SJCRH30 (cell line): Measurements from ENCODE around the gene DSEL. TPM values are rescaled to one million over a fixed set of nuclear protein-coding genes. Genes with fewer than 3 reads are reported as not detected.

Experiments used
- DNase-seq, 2 experiments: peaks; one replicate each; pipeline ENCODE4 v3.0.0-alpha.2; 2015 to 2020
- H3K27ac ChIP-seq: fragments of 250-450 bp; sonication (Bioruptor Pico); 2 replicates; pipeline ENCODE4 v1.5.1; 2020; ENCODE audit warnings: mild to moderate bottlenecking, moderate library complexity
- H3K27me3 ChIP-seq: fragments of 250-450 bp; sonication (Bioruptor Pico); 2 replicates; pipeline ENCODE4 v1.5.1; 2020; ENCODE audit warnings: mild to moderate bottlenecking, moderate library complexity
- H3K36me3 ChIP-seq: fragments of 250-450 bp; sonication (Bioruptor Pico); 2 replicates; pipeline ENCODE4 v1.5.1; 2020; ENCODE audit warnings: mild to moderate bottlenecking, moderate library complexity
- H3K4me1 ChIP-seq: fragments of 250-450 bp; sonication (Bioruptor Pico); 2 replicates; pipeline ENCODE4 v1.5.1; 2020; ENCODE audit warnings: mild to moderate bottlenecking, moderate library complexity
- H3K4me3 ChIP-seq: fragments of 250-450 bp; sonication (Bioruptor Pico); 2 replicates; pipeline ENCODE4 v1.5.1; 2020; ENCODE audit warnings: mild to moderate bottlenecking, moderate library complexity
- H3K9me3 ChIP-seq: fragments of 250-450 bp; sonication (Bioruptor Pico); replicated peaks from 2 replicates; pipeline ENCODE4 v1.5.1; 2020; ENCODE audit warnings: mild to moderate bottlenecking, moderate library complexity
- total RNA-seq: library from RNA; depleted of rRNA; stranded (reverse); fragments of >200 nt; shearing (Covaris generic); gene quantifications from 2 replicates; pipeline ENCODE4 v1.2.3, GENCODE V29; 2014

DSEL gene
- total RNA-seq, 1 experiment from 2014 or later = 24.6 TPM

DNA sequence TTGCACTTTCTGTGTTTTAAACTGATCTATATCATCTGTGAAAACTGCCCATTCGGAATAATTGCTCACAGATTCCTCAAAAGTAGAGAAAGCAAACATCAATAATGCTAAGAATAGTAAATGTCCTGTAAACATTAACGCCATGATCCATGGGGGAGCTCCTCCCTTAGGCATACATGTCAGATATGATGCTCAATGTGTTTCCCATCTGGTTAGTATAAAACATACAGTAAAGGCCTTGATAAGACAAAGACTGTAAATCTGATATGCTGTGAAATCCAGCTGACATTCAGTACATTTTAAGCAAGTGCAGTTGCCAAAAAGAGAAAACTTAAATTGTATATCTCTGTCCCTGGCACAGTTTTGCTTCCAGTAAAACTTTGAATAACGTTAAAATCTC is 2.1 kb downstream of the DSEL start:
- peaks cover 7% of the 10 kb centered on the region; the same call in 1 of the 2 replicates for H3K4me1 ChIP-seq
- H3K9me3 ChIP-seq = no peaks in the 10 kb centered on the region
- H3K27ac ChIP-seq = no peak overlapping the region
- no peak for DNase-seq
- H3K4me3 ChIP-seq = peak overlapping the region; percentile 91
- peaks cover 28% of the 10 kb centered on the region for H3K36me3 ChIP-seq
- no peaks in the 10 kb centered on the region for H3K27me3 ChIP-seq

DNA sequence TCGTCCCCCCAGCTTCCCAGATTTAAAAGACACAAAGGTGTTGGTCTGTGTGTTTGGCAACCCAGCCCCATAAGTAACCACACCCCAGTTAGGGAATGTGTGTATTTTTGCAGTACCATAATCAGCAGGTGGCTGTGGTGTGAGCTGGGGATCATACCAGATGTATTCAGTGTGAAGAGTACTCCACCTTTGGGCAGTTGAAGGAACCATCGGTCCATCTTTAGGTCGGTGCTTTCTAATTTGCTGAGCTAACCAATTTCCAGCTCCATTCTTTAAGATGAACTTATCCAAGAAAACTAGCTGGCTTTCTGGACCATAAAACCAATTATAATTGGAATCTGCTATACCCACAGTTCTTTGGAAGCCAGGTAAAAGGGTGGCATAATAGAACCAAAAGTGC is 3.2 kb downstream of the DSEL start:
- Histone ChIP-seq H3K27ac (no peak overlapping the region), H3K27me3 (no peaks in the 10 kb centered on the region), H3K4me3 (no peak overlapping the region), H3K9me3 (no peaks in the 10 kb centered on the region), H3K4me1 (0 out of 2 replicates have a peak, but pooled peaks cover 3% of the 10 kb centered on the region), H3K36me3 (peaks cover 33% of the 10 kb centered on the region)
- DNase-seq = no peak

DNA sequence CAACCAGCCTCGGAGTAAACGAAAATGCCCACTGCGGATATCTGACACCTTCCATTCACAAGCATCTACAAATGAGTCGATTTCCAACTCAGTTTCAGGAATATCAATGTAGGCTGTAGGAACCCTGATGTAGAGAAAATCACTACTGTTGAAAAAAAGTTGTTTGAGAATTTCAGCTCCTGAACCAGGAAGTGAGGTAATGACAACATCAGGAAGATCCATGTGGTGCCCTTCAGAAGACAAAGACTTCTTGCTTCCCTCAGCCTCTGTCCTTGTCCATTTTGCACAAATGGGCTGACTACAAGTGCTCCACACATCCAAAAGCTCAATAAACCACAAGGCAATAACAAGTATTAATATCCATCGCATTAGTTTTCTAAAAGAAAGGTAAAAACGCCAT is 4.7 kb downstream of the DSEL start:
- no peak overlapping the region for H3K27ac ChIP-seq
- peaks cover 33% of the 10 kb centered on the region for H3K36me3 ChIP-seq
- no peak for DNase-seq
- H3K4me3 ChIP-seq = no peak overlapping the region
- H3K9me3 ChIP-seq = no peaks in the 10 kb centered on the region
- H3K27me3 ChIP-seq = no peaks in the 10 kb centered on the region
- H3K4me1 ChIP-seq = no peaks in the 10 kb centered on the region

DNA sequence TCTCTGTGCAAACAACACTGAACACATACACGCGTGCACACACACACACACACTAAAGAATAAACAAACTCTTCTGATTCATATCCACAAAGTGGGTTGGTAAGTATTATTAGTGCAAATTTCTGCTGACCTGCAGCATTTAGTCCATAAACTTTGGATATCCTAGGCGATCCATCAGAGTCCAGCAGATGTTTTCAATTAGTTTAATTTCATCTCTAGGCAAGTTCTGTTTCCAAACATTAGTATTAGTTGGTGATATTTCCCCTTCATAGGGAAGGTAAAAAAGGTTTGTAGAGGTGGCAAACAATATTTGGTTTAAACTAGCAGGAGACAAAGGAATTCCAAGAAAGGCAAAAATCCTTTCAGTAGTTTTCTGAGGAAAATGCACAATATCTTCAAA is 5.7 kb downstream of the DSEL start:
- Histone ChIP-seq H3K27me3 (no peaks in the 10 kb centered on the region), H3K4me1 (no peaks in the 10 kb centered on the region), H3K27ac (no peak overlapping the region), H3K4me3 (no peak overlapping the region), H3K36me3 (peaks cover 33% of the 10 kb centered on the region), H3K9me3 (no peaks in the 10 kb centered on the region)
- no peak for DNase-seq

DNA sequence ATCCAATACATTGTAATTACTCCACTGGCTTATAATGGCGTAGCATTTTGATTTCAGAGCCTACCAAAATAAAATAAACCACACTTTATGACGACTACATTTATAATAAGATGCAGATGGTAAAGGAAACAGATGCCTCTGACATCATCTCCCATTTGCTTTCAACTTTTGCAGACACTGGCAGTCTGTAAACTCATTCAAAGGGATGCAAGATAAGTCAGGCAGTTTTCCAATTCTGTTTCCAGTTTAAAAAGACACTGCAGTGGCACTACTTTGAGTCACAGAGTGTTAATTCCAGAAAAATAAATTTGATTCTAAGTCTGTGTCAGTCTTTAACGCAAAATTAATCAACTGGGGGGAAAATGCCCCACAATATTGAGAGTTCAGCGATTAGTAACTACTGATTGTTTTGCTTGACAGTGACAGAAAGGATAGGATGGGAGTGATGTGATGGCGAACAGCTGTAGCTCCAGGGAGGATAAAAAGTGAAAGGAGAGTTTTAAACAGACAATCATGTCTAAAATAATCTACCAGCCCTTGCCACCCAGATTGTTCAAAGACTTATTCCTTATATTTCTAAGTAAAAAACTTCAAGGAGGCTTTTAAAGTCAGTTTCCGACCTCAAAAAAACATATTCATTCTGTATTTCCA is 6.7 kb downstream of the DSEL start:
- Histone ChIP-seq H3K9me3 (no peaks in the 10 kb centered on the region), H3K27me3 (no peaks in the 10 kb centered on the region), H3K27ac (no peak overlapping the region), H3K4me3 (no peak overlapping the region), H3K36me3 (peaks cover 33% of the 10 kb centered on the region), H3K4me1 (no peaks in the 10 kb centered on the region)
- no peak for DNase-seq

DNA sequence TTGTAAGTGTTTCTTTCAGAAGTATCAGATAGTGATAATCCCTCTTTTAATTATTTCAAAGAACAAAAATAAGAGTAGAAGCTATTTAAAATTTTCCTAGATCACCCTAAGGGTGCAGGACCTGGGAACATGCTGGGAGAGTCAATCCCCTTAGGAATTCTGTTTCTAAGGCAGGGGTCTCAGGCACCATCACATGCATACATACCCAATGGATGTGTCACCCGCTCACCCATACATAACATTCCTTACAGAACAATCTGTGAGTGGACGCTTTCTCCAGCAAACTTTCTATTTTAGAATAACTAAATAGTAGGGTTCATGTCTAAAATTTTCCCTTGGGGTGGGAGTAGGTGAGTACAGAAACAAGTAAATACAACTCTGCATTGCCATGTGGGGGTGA is 8.4 kb downstream of the DSEL start:
- Histone ChIP-seq H3K27me3 (no peaks in the 10 kb centered on the region), H3K36me3 (peaks cover 23% of the 10 kb centered on the region), H3K4me1 (no peaks in the 10 kb centered on the region), H3K27ac (no peak overlapping the region), H3K4me3 (no peak overlapping the region), H3K9me3 (no peaks in the 10 kb centered on the region)
- DNase-seq = no peak

DNA sequence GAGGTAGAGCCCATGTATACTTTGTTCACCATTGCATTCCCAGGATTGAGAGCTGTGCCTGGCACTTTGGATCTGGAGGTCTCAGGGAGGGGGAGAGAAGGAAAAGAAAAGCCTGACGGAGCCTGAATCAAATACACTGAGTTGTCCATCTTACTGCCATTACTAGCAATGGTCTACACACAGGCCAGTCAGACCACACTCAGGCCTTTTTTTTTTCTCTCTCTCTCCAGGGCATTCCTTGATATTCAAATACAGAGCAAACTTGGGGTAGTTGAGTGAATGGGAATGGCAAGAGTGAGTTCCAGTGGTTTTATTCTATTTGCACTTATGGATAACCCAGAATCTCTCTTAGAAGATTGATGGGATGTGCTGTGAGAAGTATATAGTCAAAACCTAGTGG is 11.8 kb downstream of the DSEL start:
- H3K4me3 ChIP-seq = no peak overlapping the region
- no peaks in the 10 kb centered on the region for H3K9me3 ChIP-seq
- 0 out of 2 replicates have a peak, but pooled peaks cover 7% of the 10 kb centered on the region for H3K36me3 ChIP-seq
- DNase-seq = no peak
- H3K27ac ChIP-seq = no peak overlapping the region
- no peaks in the 10 kb centered on the region for H3K4me1 ChIP-seq
- no peaks in the 10 kb centered on the region for H3K27me3 ChIP-seq

DNA sequence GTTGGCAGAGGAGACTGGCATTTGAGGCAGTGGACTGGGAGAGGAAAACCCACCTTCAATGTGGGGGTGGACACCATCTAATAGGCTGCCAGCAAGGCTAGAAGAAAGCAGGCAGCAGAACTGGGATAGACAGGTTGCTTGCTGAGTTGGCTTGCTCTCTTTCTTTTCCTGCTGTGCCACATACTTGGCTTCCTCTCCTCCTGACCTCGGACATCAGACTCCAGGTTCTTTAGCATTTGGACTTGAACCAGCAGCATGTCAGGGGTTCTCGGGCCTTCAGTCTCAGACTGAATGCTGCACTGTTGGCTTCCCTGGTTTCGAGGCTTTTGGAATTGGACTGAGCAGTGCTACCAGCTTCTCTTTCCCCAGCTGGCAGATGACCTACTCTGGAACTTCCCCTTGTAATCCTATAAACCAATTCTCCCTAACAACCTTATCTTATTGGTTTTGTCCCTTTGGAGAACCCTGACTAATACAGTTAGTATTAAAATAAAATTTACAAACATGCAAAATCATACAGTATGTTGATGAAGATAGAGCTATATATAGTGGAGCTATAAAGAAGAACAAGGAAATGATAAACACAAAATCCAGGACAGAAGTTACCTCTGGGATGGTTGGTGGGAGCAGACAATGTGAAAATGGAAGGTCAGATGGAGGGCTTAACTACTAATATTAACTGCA is 15.9 kb downstream of the DSEL start:
- H3K9me3 ChIP-seq = no peaks in the 10 kb centered on the region
- DNase-seq = no peak
- no peaks in the 10 kb centered on the region for H3K36me3 ChIP-seq
- H3K4me3 ChIP-seq = no peak overlapping the region
- H3K4me1 ChIP-seq = no peaks in the 10 kb centered on the region
- no peaks in the 10 kb centered on the region for H3K27me3 ChIP-seq
- no peak overlapping the region for H3K27ac ChIP-seq

DNA sequence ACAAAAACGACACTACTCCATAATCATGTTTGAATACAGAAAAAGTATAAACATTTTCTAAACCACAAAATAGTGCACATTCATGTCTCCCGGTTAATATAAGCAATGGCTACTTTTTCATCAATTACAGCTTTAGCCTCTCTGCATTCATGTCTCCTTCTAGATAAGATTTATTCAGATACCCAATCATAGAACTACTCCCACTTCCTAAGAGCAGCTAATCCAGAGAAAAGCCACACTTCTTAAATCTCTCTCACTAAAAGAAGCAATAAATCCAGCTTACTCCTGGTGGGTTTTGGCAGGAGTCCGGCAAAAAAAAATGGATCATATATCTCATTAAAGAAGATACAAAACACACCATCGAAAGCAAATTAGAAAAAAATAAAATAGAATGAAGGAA is 20.1 kb downstream of the DSEL start:
- no peaks in the 10 kb centered on the region for H3K27me3 ChIP-seq
- no peak overlapping the region for H3K27ac ChIP-seq
- no peak overlapping the region for H3K4me3 ChIP-seq
- no peaks in the 10 kb centered on the region for H3K36me3 ChIP-seq
- no peaks in the 10 kb centered on the region for H3K4me1 ChIP-seq
- no peaks in the 10 kb centered on the region for H3K9me3 ChIP-seq
- no peak for DNase-seq

DNA sequence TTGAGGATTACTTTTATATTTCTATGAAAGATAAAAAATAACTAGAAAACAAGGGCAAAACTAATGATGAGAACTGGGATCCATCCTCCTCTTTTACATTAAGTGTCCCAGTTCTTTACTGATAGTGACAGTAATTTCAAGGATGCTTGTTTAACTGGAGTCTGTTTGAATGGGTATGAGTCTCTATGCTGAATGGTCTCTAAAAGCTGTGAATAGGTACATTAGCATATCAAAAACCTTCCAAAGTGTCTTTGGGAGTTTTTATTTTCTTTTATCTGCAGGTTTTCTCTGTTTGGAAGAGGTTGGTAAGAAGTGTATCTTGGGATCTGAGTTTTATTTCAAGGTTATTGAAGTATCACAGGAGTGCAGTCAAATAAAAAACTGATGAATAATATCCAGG is 30.0 kb downstream of the DSEL start:
- H3K4me3 ChIP-seq = no peak overlapping the region
- H3K27ac ChIP-seq = no peak overlapping the region
- no peaks in the 10 kb centered on the region for H3K36me3 ChIP-seq
- no peaks in the 10 kb centered on the region for H3K9me3 ChIP-seq
- no peak for DNase-seq
- no peaks in the 10 kb centered on the region; the same call in 1 of the 2 replicates for H3K4me1 ChIP-seq
- no peaks in the 10 kb centered on the region for H3K27me3 ChIP-seq

DNA sequence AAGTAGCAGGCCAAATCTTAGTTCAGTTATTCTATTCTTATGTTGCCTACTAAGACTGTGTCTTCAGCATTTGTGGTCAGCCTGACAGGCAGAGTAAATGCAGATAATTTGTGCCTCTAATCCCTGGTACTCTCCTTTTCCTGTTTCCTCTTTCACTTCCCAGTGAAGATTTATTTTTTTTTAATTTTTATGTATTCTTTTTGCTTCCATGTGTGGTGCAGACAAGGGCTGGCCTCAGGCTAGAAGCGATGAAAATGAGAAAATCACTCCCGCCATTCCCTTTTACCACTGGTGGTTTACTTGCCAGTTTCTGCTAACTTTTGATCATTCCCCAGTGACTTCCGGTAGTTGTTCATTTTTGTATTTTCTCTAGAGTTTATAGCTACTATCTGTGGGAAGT is 30.9 kb downstream of the DSEL start:
- H3K27ac ChIP-seq = no peak overlapping the region
- no peak overlapping the region for H3K4me3 ChIP-seq
- no peak for DNase-seq
- H3K4me1 ChIP-seq = no peaks in the 10 kb centered on the region; the same call in 1 of the 2 replicates
- H3K9me3 ChIP-seq = no peaks in the 10 kb centered on the region
- H3K36me3 ChIP-seq = no peaks in the 10 kb centered on the region
- H3K27me3 ChIP-seq = no peaks in the 10 kb centered on the region

DNA sequence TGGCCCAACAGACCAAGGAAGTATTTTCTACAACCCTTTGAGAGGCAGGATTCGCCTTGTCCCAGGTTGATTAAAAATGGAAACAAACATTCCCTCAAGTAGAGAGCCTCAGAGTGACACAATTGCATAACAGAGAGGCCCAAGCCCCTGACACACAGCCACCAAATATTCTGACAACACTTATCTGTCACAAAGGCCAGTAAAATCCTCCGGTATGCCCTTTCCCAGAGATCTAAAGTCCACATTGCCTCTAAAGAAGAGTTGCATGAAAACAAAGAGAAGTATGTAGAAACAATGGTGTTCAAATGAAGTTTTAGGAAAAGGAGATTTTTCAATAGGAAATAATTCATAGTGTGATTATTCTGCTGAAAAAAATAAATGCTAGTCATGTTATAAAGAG is 32.1 kb downstream of the DSEL start:
- Histone ChIP-seq H3K27me3 (no peaks in the 10 kb centered on the region), H3K27ac (no peak overlapping the region)
- no peak for DNase-seq

DNA sequence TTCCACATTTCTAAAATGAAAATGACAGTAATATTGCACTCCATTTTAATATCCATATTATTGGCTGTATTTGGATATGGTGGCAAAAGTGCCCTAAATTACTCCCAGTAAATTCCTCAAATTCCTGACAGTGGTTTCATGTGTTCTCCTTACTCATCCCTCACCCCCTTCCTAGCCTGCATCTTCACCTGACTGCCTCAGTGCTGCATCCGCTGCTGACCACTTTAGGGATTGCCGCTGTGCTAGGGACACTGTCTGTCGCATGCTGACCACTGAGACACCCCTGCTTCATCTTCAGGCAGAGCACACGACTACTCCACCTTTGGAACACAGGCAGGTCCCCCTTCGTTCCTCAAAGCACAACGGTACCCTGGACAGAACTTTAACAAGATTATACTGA is 32.6 kb downstream of the DSEL start:
- Histone ChIP-seq H3K27ac (no peak overlapping the region), H3K4me3 (no peak overlapping the region), H3K4me1 (no peaks in the 10 kb centered on the region; the same call in 1 of the 2 replicates), H3K36me3 (no peaks in the 10 kb centered on the region), H3K9me3 (no peaks in the 10 kb centered on the region), H3K27me3 (no peaks in the 10 kb centered on the region)
- DNase-seq = no peak

More for the DNA sequence above, 32.1 kb downstream of the DSEL start:
- Histone ChIP-seq H3K36me3 (no peaks in the 10 kb centered on the region), H3K4me1 (no peaks in the 10 kb centered on the region; the same call in 1 of the 2 replicates), H3K9me3 (no peaks in the 10 kb centered on the region), H3K4me3 (no peak overlapping the region)

DNA sequence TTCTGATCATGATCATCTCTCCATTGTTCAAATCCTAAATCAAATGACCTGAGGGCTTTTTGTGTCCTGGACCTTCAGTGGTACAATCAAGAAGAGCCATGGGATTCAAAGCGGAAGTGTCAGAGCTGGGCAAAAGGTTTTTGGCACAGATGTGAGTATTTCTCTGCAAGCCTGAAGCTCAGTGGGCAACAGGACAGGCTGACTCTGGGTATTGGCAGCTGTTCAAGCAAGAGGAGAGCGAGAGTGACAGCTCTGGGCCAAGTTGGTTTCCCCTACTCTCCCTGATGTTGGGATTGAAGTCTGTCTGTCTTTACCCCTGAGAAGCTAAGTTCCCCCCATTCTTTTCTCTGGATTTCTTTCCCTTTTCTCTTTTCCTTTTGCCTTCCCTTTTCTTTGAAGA is 33.3 kb downstream of the DSEL start:
- no peak overlapping the region for H3K4me3 ChIP-seq
- peak; percentile 9 to 28 for DNase-seq
- H3K36me3 ChIP-seq = no peaks in the 10 kb centered on the region
- H3K27me3 ChIP-seq = no peaks in the 10 kb centered on the region
- H3K4me1 ChIP-seq = no peaks in the 10 kb centered on the region; the same call in 1 of the 2 replicates
- no peaks in the 10 kb centered on the region for H3K9me3 ChIP-seq
- H3K27ac ChIP-seq = no peak overlapping the region

DNA sequence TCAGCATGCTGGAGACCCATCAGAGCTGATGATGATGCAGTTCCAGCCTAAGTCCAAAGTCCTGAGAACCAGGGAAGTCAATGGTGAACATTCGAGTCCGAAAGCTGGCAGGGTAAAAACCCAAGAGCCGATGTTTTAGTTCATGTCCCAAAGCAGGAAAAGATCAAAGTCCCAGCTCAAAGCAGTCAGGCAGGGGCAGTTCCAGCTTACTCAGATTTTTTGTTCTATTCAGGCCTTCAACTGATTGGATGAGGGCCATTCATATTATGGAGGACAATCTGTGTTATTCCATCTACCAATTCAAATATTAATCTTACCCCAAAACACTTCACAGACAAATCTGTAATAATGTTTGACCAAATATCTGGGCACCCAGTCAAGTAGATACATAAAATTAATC is 38.3 kb downstream of the DSEL start:
- H3K27ac ChIP-seq = no peak overlapping the region
- H3K4me3 ChIP-seq = no peak overlapping the region
- no peaks in the 10 kb centered on the region for H3K36me3 ChIP-seq
- no peak for DNase-seq
- H3K27me3 ChIP-seq = no peaks in the 10 kb centered on the region
- H3K4me1 ChIP-seq = no peaks in the 10 kb centered on the region
- no peaks in the 10 kb centered on the region for H3K9me3 ChIP-seq

DNA sequence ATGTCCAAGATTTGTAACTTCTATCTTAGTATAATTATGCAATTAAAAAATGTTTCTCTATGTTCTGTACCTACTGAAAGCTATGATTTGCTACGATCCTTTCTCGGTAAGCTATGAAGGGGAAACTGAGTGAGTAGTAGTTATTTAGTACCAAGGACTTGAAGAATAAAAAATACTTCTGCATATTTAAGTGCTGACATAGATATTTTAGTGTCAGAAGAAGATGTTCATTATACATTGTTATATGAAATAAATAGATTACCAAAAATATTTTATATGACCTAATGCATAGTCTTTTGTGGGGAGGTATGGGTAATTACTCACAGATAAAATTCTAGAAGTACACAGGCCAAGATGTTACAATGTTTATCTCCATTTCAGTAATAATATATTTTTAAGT is 39.0 kb downstream of the DSEL start:
- no peak overlapping the region for H3K27ac ChIP-seq
- no peaks in the 10 kb centered on the region for H3K9me3 ChIP-seq
- H3K4me1 ChIP-seq = no peaks in the 10 kb centered on the region
- H3K4me3 ChIP-seq = no peak overlapping the region
- H3K36me3 ChIP-seq = no peaks in the 10 kb centered on the region
- no peak for DNase-seq
- H3K27me3 ChIP-seq = no peaks in the 10 kb centered on the region
